GM23248 (cell line): ENCODE results near the gene SLC22A12. TPM values are rescaled to one million over a fixed set of nuclear protein-coding genes. Genes with fewer than 3 reads are reported as not detected.

Source experiments
- DNase-seq: peaks from one replicate; pipeline ENCODE4 v3.0.0-alpha.2; 2015
- H2AFZ ChIP-seq: fragments of 200-600 bp; sonication (generic); 2 replicates; pipeline ENCODE4 v1.6.1; 2016; ENCODE audit warnings: antibody characterized with exemption
- H3F3A ChIP-seq: fragments of 200-600 bp; sonication (generic); 2 replicates; pipeline ENCODE4 v1.6.1; 2016; ENCODE audit warnings: mild to moderate bottlenecking, antibody characterized with exemption, mixed run types; ENCODE audit not compliant: insufficient read depth
- H3K27ac ChIP-seq: fragments of 200-600 bp; sonication (generic); 2 replicates; pipeline ENCODE4 v1.5.1; 2016; ENCODE audit warnings: mild to moderate bottlenecking
- H3K27me3 ChIP-seq: fragments of 200-600 bp; sonication (generic); replicated peaks from 2 replicates; pipeline ENCODE4 v1.6.1; 2016; ENCODE audit warnings: mild to moderate bottlenecking; ENCODE audit not compliant: insufficient read depth
- H3K36me3 ChIP-seq: fragments of 200-600 bp; sonication (generic); 2 replicates; pipeline ENCODE4 v1.6.1; 2016; ENCODE audit warnings: low read depth, mild to moderate bottlenecking
- H3K4me1 ChIP-seq: fragments of 200-600 bp; sonication (generic); 2 replicates; pipeline ENCODE4 v1.6.1; 2016; ENCODE audit warnings: mild to moderate bottlenecking; ENCODE audit not compliant: insufficient read depth
- H3K4me2 ChIP-seq: fragments of 200-600 bp; sonication (generic); one replicate; pipeline ENCODE4 v1.6.1; 2016; ENCODE audit warnings: mild to moderate bottlenecking; ENCODE audit not compliant: unreplicated experiment
- H3K4me3 ChIP-seq: fragments of 200-600 bp; sonication (generic); 2 replicates; pipeline ENCODE4 v1.5.1; 2016; ENCODE audit warnings: mild to moderate bottlenecking
- H3K79me2 ChIP-seq: fragments of 200-600 bp; sonication (generic); 2 replicates; pipeline ENCODE4 v1.6.1; 2016; ENCODE audit warnings: mild to moderate bottlenecking; ENCODE audit not compliant: insufficient read depth
- H3K9ac ChIP-seq: fragments of 200-600 bp; sonication (generic); 2 replicates; pipeline ENCODE4 v1.6.1; 2016; ENCODE audit warnings: mild to moderate bottlenecking
- H3K9me2 ChIP-seq: fragments of 200-600 bp; sonication (generic); 2 replicates; pipeline ENCODE4 v1.6.1; 2016; ENCODE audit warnings: mixed run types, mild to moderate bottlenecking, moderate library complexity; ENCODE audit not compliant: insufficient read depth
- H3K9me3 ChIP-seq: fragments of 200-600 bp; sonication (generic); one replicate; pipeline ENCODE4 v1.6.1; 2017; ENCODE audit warnings: low read depth
- H4K20me1 ChIP-seq: fragments of 200-600 bp; sonication (generic); 2 replicates; pipeline ENCODE4 v1.6.0; 2016; ENCODE audit not compliant: insufficient read depth
- EZH2 ChIP-seq: fragments of 200-600 bp; sonication (generic); IDR thresholded peaks from 2 replicates; pipeline ENCODE4 v1.6.1; 2018; ENCODE audit warnings: antibody characterized with exemption, mild to moderate bottlenecking; ENCODE audit not compliant: insufficient read depth, poor library complexity, severe bottlenecking
- EZH2phosphoT487 ChIP-seq: fragments of 200-600 bp; sonication (generic); IDR thresholded peaks from 2 replicates; pipeline ENCODE4 v1.6.1; 2018; ENCODE audit warnings: antibody characterized with exemption, moderate library complexity, mild to moderate bottlenecking, low read depth; ENCODE audit not compliant: insufficient read depth
- WGBS, 2 experiments: methylation state at CpG; one replicate each; pipeline ENCODE4 v1.1.6; 2015 to 2017; ENCODE audit warnings: low lambda C conversion rate in 2 of 2, low coverage in 1 of 2; ENCODE audit errors: missing lambda C conversion rate in 2 of 2; 5-methylcytosine and 5-hydroxymethylcytosine counted together
- in situ Hi-C: fragments of 300-500 bp; cut with MboI; formaldehyde crosslinking; loops from 2 replicates; pipeline ENCODE4 v1.15.0; 2020
- polyA plus RNA-seq: library from polyadenylated mRNA; unstranded; fragments of >200 nt; fragmentation: Nextera tagmentation; extraction: Ambion mirVana; gene quantifications from 2 replicates; pipeline ENCODE4 v1.2.1, GENCODE V29; 2016
- total RNA-seq: library from RNA; depleted of rRNA; stranded (reverse); fragments of >200 nt; shearing (Covaris generic); gene quantifications from 2 replicates; pipeline ENCODE4 v1.2.3, GENCODE V29; 2014

SLC22A12 gene
- total and polyA plus RNA-seq, 2 experiments from 2014 or later = not detected

DNA sequence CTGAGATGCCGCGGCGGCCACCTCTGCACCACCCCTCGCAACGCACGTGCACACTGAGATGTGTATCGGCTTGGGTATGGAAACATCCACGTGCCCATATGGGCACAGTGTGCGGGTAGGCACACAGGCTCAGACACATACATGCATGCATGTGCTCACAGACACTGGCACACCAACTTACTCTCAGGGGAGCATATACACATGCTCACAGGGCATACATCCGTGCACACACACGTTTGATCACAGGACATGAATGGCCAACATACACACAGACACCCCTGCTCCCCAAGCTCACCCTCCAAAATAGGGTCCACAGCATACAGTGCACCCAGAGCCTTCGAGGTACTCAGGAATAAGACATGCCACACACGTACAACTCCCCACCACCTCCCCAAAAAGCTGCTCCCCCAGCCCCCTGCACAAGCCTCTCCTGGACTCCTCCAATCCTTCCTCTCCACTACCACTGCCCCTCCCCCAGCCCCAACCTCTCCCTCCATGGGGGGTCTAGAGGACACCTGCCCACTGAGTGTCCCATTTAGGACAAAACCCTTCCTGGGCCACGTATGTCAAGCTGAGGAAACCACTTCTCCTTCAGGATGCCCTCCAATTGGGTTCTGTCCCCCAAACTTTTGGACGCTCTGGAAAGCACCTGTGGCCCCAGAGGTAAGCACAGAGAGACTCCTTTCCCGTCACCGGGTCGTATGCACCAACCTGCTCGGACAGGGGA lies 53.1 kb downstream of the SLC22A12 start:
- TF ChIP-seq EZH2phosphoT487 (no peak), EZH2 (no peak)
- H3K36me3 ChIP-seq = no peaks in the 10 kb centered on the region
- H3K9me2 ChIP-seq = no peaks in the 10 kb centered on the region
- no peak overlapping the region for H3K4me2 ChIP-seq
- no peak overlapping the region for H3K27ac ChIP-seq
- no peaks in the 10 kb centered on the region for H4K20me1 ChIP-seq
- no peaks in the 10 kb centered on the region for H3K79me2 ChIP-seq
- no peak overlapping the region for H3K9ac ChIP-seq
- H3K4me1 ChIP-seq = no peaks in the 10 kb centered on the region
- H3F3A ChIP-seq = no peaks in the 10 kb centered on the region
- no peak overlapping the region for H3K4me3 ChIP-seq
- H3K27me3 ChIP-seq = peaks cover 64% of the 10 kb centered on the region
- no peak overlapping the region for H2AFZ ChIP-seq
- in situ Hi-C loops = no loop called here
- 0 to 4% methylated on average over 18 to 19 of the region's 19 CpGs for WGBS, 2 experiments
- no peaks in the 10 kb centered on the region for H3K9me3 ChIP-seq
- DNase-seq = no peak

DNA sequence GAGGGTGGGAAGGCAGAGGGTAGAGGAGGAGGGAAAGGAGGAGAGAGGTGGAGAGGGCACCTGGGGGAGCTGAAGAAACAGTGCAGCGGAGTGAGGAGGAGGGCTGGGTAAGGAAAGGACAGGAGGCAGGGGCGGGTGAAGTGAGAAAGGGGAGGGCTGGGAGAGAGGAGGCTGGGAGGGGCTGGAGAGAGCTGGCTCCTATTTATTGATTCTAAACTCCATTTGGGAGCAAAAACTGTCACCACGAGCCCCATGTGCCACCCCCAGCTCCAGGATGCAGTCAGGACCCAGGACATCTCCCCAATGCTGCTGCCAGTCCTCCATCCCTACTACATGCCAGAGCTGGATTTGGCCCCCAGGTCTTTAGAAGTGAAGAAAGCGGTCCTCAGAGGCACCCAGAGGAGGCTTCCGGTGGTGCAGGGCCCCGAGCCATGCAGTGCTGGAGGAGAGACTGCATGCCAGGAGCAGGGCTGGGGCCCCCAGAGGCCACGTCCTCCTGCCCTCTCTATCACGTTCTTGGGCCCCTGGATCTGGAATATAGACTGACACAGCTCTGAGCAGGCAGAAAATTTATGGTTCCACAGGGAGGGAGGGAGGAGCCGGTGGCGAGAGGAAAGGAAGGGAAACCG lies 53.7 kb downstream of the SLC22A12 start:
- H3F3A ChIP-seq = no peaks in the 10 kb centered on the region
- in situ Hi-C loops = no loop called here

DNA sequence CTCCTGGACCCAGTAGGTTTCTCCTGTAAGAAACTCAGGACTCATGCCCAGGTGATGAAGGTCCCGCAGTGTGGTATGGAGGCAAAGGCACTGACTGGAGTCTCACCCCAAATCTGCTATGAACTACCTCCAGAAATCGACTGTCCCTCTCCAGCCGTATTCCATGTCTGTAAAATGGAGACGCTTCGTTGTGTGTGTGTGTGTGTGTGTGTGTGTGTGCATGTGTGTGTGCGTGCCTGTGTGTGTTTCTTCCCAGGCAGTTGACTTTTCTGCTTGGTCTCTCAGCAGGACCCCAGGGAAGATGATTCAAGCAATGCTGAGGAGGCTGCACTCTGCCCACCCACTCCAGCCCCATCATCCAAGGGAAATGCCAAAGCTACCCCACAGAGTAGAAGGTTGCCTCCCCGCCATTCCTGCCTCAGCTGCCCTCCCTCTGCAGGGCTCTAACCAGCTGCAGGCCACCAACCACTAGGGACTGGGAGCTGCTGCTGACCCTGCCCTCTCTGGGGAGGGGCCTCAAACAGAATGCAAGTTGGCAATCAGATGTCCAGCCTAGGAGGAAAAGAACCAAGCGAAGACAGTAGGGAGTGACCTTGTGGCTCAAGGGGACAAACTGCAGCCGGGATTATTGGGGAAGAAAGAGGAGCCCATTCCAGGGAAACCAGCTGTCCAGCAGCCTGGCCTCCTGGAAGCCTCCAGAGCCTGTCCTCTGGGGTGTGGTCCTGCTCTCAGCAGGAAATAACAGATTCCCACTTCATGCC lies 56.2 kb downstream of the SLC22A12 start:
- H3F3A ChIP-seq = no peaks in the 10 kb centered on the region
- H3K36me3 ChIP-seq = no peaks in the 10 kb centered on the region
- H2AFZ ChIP-seq = no peak overlapping the region
- H3K9me2 ChIP-seq = no peaks in the 10 kb centered on the region
- TF ChIP-seq EZH2phosphoT487 (no peak), EZH2 (no peak)
- H3K79me2 ChIP-seq = no peaks in the 10 kb centered on the region
- no peak overlapping the region for H3K9ac ChIP-seq
- in situ Hi-C loops = no loop called here
- no peak overlapping the region for H3K4me3 ChIP-seq
- H4K20me1 ChIP-seq = no peaks in the 10 kb centered on the region
- H3K27ac ChIP-seq = no peak overlapping the region
- no peak for DNase-seq
- no peaks in the 10 kb centered on the region for H3K9me3 ChIP-seq
- H3K4me1 ChIP-seq = no peaks in the 10 kb centered on the region
- H3K4me2 ChIP-seq = no peak overlapping the region
- WGBS, 2 experiments = 59 to 62% methylated on average over 9 of the region's 9 CpGs
- peaks cover 36% of the 10 kb centered on the region for H3K27me3 ChIP-seq

More for the DNA sequence above, 53.7 kb downstream of the SLC22A12 start:
- Histone ChIP-seq H3K9me2 (no peaks in the 10 kb centered on the region), H3K36me3 (no peaks in the 10 kb centered on the region), H3K4me3 (no peak overlapping the region), H3K79me2 (no peaks in the 10 kb centered on the region), H3K4me1 (no peaks in the 10 kb centered on the region), H3K27me3 (peaks cover 59% of the 10 kb centered on the region), H3K27ac (no peak overlapping the region), H3K4me2 (no peak overlapping the region), H3K9me3 (no peaks in the 10 kb centered on the region), H4K20me1 (no peaks in the 10 kb centered on the region), H2AFZ (no peak overlapping the region), H3K9ac (no peak overlapping the region)
- no peak for TF ChIP-seq EZH2phosphoT487
- TF ChIP-seq EZH2 = no peak
- 41 to 46% methylated on average over 10 to 11 of the region's 11 CpGs for WGBS, 2 experiments
- DNase-seq = peak; percentile 13

DNA sequence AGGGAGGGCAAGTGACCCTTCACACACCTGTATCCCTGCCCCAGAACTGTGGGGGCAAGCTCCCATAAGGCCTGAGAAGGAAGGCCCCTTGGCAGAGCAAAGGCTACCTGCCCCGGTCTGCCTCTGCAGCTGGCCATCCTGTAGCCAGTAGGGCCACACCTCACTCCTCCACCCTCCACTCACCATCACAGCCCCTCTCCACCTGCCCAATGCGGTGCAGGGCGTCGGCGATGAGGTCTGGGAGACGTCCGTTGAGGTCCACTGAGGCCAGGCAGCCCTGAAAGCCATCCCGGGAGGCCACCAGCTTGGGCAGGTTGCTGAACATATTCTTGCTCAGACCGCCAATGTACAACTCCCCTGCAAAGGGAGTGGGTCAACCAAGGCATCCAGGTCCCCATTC lies 57.5 kb downstream of the SLC22A12 start:
- no peak for TF ChIP-seq EZH2phosphoT487
- no peak for TF ChIP-seq EZH2
- no peak overlapping the region for H3K9ac ChIP-seq
- DNase-seq = no peak
- H3K4me1 ChIP-seq = no peaks in the 10 kb centered on the region
- H3K9me3 ChIP-seq = no peaks in the 10 kb centered on the region
- H3K9me2 ChIP-seq = no peaks in the 10 kb centered on the region
- no peaks in the 10 kb centered on the region for H3K79me2 ChIP-seq
- no peak overlapping the region for H3K4me3 ChIP-seq
- 49 to 57% methylated on average over 9 of the region's 9 CpGs for WGBS, 2 experiments
- no peaks in the 10 kb centered on the region for H3F3A ChIP-seq
- H3K36me3 ChIP-seq = no peaks in the 10 kb centered on the region
- no peaks in the 10 kb centered on the region for H4K20me1 ChIP-seq
- in situ Hi-C loops = no loop called here
- no peak overlapping the region for H3K4me2 ChIP-seq
- H3K27ac ChIP-seq = no peak overlapping the region
- H3K27me3 ChIP-seq = peaks cover 33% of the 10 kb centered on the region
- no peak overlapping the region for H2AFZ ChIP-seq
